Ectodermal cell (in vitro differentiated cells): Measurements from ENCODE around the gene FNDC3A.
"Not testable (repeated sequence)": the region's sequence is repeated elsewhere in the genome, so short reads cannot be mapped to it uniquely, and the experiment has no call there.

Experiments
- H3K27ac ChIP-seq: 2 replicates; pipeline ENCODE4 v1.7.0; 2013; ENCODE audit warnings: mild to moderate bottlenecking, low read depth, low read length; ENCODE audit not compliant: insufficient read depth, poor library complexity, severe bottlenecking
- H3K27me3 ChIP-seq: 2 replicates; pipeline ENCODE4 v1.7.0; 2013; ENCODE audit warnings: mild to moderate bottlenecking, low read length; ENCODE audit not compliant: insufficient read depth, control insufficient read depth, poor library complexity, severe bottlenecking
- H3K36me3 ChIP-seq: one replicate; pipeline ENCODE4 v1.7.0; 2013; ENCODE audit warnings: low read length; ENCODE audit not compliant: control insufficient read depth, insufficient read depth
- H3K4me1 ChIP-seq: one replicate; pipeline ENCODE4 v1.7.0; 2013; ENCODE audit warnings: low read length; ENCODE audit not compliant: control insufficient read depth, insufficient read depth
- H3K4me3 ChIP-seq: 2 replicates; pipeline ENCODE4 v1.7.0; 2013; ENCODE audit warnings: low read depth, low read length, control low read depth; ENCODE audit not compliant: insufficient read depth
- H3K9me3 ChIP-seq: 2 replicates; pipeline ENCODE4 v1.7.0; 2013; ENCODE audit warnings: mild to moderate bottlenecking, low read length, moderate library complexity; ENCODE audit not compliant: control insufficient read depth
- WGBS, 2 experiments: methylation state at CpG; one replicate each; pipeline ENCODE4 v1.1.7; 2013; ENCODE audit warnings: missing lambda C conversion rate in 2 of 2; 5-methylcytosine and 5-hydroxymethylcytosine counted together

FNDC3A gene

GRCh38 chr13:49125964-49126524, 150.3 kb downstream of the FNDC3A start:
- WGBS, 2 experiments = 57 to 83% methylated on average over 1 to 2 of the region's 2 CpGs
- H3K36me3 ChIP-seq = peaks cover 1% of the 10 kb centered on the region
- no peaks in the 10 kb centered on the region for H3K27me3 ChIP-seq
- no peak overlapping the region for H3K27ac ChIP-seq
- no peaks in the 10 kb centered on the region for H3K4me1 ChIP-seq
- no peak overlapping the region for H3K4me3 ChIP-seq
- H3K9me3 ChIP-seq = no peaks in the 10 kb centered on the region

GRCh38 chr13:49132479-49133002, 156.8 kb downstream of the FNDC3A start:
- Histone ChIP-seq H3K4me3 (no peak overlapping the region), H3K9me3 (no peaks in the 10 kb centered on the region), H3K27ac (no peak overlapping the region), H3K36me3 (peaks cover 17% of the 10 kb centered on the region), H3K4me1 (no peaks in the 10 kb centered on the region), H3K27me3 (no peaks in the 10 kb centered on the region)
- 87 to 96% methylated on average over 1 of the region's 1 CpG for WGBS, 2 experiments

GRCh38 chr13:49134305-49134704, 158.6 kb downstream of the FNDC3A start:
- Histone ChIP-seq H3K27me3 (no peaks in the 10 kb centered on the region), H3K4me3 (no peak overlapping the region), H3K4me1 (no peaks in the 10 kb centered on the region), H3K27ac (no peak overlapping the region), H3K36me3 (peaks cover 17% of the 10 kb centered on the region), H3K9me3 (no peaks in the 10 kb centered on the region)
- 89 to 96% methylated on average over 1 to 2 of the region's 3 CpGs for WGBS, 2 experiments

GRCh38 chr13:49137138-49137643, 161.5 kb downstream of the FNDC3A start:
- not testable (repeated sequence) for H3K27ac ChIP-seq, H3K9me3 ChIP-seq, H3K4me1 ChIP-seq, H3K27me3 ChIP-seq, H3K36me3 ChIP-seq, H3K4me3 ChIP-seq
- 96 to 97% methylated on average over 7 of the region's 7 CpGs for WGBS, 2 experiments

GRCh38 chr13:49140910-49141611, 165.3 kb downstream of the FNDC3A start:
- H3K4me3 ChIP-seq = no peak overlapping the region
- H3K4me1 ChIP-seq = no peaks in the 10 kb centered on the region
- H3K36me3 ChIP-seq = peaks cover 14% of the 10 kb centered on the region
- H3K27ac ChIP-seq = no peak overlapping the region
- H3K27me3 ChIP-seq = no peaks in the 10 kb centered on the region
- no peaks in the 10 kb centered on the region for H3K9me3 ChIP-seq

- Histone ChIP-seq H3K4me3 (no peak overlapping the region), H3K27me3 (no peaks in the 10 kb centered on the region), H3K4me1 (no peaks in the 10 kb centered on the region), H3K36me3 (peaks cover 57% of the 10 kb centered on the region), H3K27ac (no peak overlapping the region), H3K9me3 (no peaks in the 10 kb centered on the region)
- 71 to 88% methylated on average over 1 to 2 of the region's 2 CpGs for WGBS, 2 experiments
Observed at GRCh38 chr13:49146950-49147355, 171.2 kb downstream of the FNDC3A start.

GRCh38 chr13:49148405-49148804, 172.7 kb downstream of the FNDC3A start:
- Histone ChIP-seq H3K4me3 (no peak overlapping the region), H3K4me1 (no peaks in the 10 kb centered on the region), H3K36me3 (peaks cover 60% of the 10 kb centered on the region), H3K9me3 (no peaks in the 10 kb centered on the region), H3K27ac (no peak overlapping the region), H3K27me3 (no peaks in the 10 kb centered on the region)
- WGBS, 2 experiments = 94 to 100% methylated on average over 1 of the region's 1 CpG

GRCh38 chr13:49157955-49158584, 182.4 kb downstream of the FNDC3A start:
- not testable (repeated sequence) for H3K27me3 ChIP-seq, H3K4me1 ChIP-seq, H3K27ac ChIP-seq, H3K36me3 ChIP-seq, H3K4me3 ChIP-seq, H3K9me3 ChIP-seq
- 67 to 69% methylated on average over 35 of the region's 35 CpGs for WGBS, 2 experiments

GRCh38 chr13:49163162-49163561, 187.4 kb downstream of the FNDC3A start:
- 95% methylated on average over 8 of the region's 8 CpGs for WGBS, 2 experiments
- not testable (repeated sequence) for H3K4me1 ChIP-seq, H3K9me3 ChIP-seq, H3K27ac ChIP-seq, H3K27me3 ChIP-seq, H3K4me3 ChIP-seq
- H3K36me3 ChIP-seq = peaks cover 25% of the 10 kb centered on the region

GRCh38 chr13:49164712-49165111, 189.0 kb downstream of the FNDC3A start:
- Histone ChIP-seq H3K36me3 (peaks cover 25% of the 10 kb centered on the region), H3K27ac (no peak overlapping the region), H3K27me3 (no peaks in the 10 kb centered on the region), H3K9me3 (no peaks in the 10 kb centered on the region), H3K4me3 (no peak overlapping the region), H3K4me1 (no peaks in the 10 kb centered on the region)
- 95% methylated on average over 7 of the region's 7 CpGs for WGBS, 2 experiments
